ENCODE results near the gene SCN5A. TPM values are rescaled to one million over a fixed set of nuclear protein-coding genes. Genes with fewer than 3 reads are reported as not detected.

SCN5A gene
- total and polyA plus RNA-seq, 2 of the 13 experiments (the other 11 are each of a cell fraction or from before 2014, with no cell fraction given), result 0.22 TPM; not detected in 1

DNA sequence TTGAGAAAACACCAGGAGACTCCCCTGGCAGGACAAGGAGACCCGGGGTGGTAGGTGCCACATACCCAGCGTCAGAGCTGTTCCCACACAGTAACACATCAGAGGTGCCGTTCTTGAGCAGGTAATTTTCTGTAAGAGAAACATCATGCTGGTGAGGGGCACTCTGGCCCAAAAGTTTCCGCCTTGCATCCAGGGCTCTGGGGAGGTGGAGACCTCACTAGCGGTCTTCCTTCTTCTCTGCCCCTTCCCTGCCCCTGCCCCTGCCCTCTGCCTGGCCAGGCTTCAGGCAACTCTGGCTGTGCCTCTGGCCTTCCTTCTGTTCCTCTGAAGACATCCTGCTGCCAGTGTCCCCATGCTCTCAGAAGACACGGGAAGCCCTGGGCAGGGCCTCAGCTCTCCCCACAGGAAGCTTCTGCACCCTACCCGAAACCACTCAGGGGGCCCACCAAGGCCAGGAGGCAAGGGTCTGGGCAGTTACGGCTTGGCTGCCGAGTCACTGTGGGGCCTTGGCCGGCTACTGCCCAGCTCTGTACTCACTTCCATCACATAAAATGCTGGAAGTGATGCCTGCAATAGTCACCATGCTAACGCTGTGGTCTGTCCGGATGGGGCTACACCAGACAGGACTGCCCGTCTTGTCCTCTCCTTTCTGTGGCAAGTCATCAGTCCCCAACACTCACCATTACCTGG lies 41.3 kb downstream of the SCN5A start (continued):
- no peak for TF ChIP-seq ZNF407 (CRISPR knock-in tag; IDR thresholded peaks at IDR 0.05; ENCODE audit: not compliant biosample characterization)
- TF ChIP-seq NR2C2 (CRISPR knock-in tag; IDR thresholded peaks at IDR 0.05; ENCODE audit: borderline replicate concordance), result no peak
- TF ChIP-seq MIXL1 (CRISPR knock-in tag; IDR thresholded peaks at IDR 0.05), result no peak

DNA sequence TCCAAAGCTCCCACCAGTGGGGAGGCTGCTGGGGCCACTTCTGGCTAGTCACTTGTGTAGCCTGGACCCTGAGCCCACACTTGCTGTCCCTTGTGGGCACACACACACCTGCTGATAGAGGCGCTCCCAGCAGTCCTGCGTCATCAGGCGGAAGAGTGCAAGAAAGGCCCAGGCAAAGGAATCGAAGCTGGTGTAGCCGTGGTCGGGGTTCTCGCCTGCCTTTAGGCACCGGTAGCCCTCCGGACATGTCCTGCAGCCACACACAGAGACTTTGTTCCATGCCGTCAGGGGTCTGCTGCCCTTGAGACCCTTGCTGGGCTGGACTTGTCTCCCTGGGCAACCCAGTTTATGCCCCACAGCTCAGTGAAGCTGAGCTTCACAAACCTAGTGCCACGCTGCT lies 42.9 kb downstream of the SCN5A start:
- Histone ChIP-seq H3K4me1 (ENCODE audit: insufficient read depth, low read length) (no peaks in the 10 kb centered on the region), H3K4me2 (ENCODE audit: low read depth, low read length) (no peak overlapping the region), H4K20me1 (ENCODE audit: insufficient read depth, low read length) (0 out of 2 replicates have a peak, but pooled peaks cover 2% of the 10 kb centered on the region), H3K27me3 (ENCODE audit: control insufficient read depth in 1 of 2, insufficient read depth in 2 of 2, low read length in 2 of 2) (peaks cover 7 to 67% of the 10 kb centered on the region in 2 experiments; a peak in 4 of 5 replicates), H2AFZ (ENCODE audit: low read length) (no peak overlapping the region), H3K4me3 (replicated peaks in 1 of 3; ENCODE audit: insufficient read depth in 1 of 3, low read depth in 2 of 3, low read length in 3 of 3) (no peak overlapping the region), H3K27ac (ENCODE audit: extremely low read length, insufficient read depth, low read length) (no peak overlapping the region), H3K79me2 (ENCODE audit: insufficient read depth, low read length) (no peaks in the 10 kb centered on the region), H3K36me3 (replicated peaks in 1 of 2; ENCODE audit: control insufficient read depth in 1 of 2, insufficient read depth in 2 of 2, low read length in 2 of 2) (no peaks in the 10 kb centered on the region), H3K9ac (ENCODE audit: insufficient read depth, low read depth, low read length) (no peak overlapping the region), H3K9me3 (ENCODE audit: low read length) (no peaks in the 10 kb centered on the region)
- no TSS peak for BruUV-seq (replicated peaks)
- ChIA-PET CTCF (ENCODE audit: low intra/inter-chr PET ratio, low total read pairs) (no interaction called here), POLR2A (no interaction called here)
- FAIRE-seq (no peak), DNase-seq (ENCODE audit: low spot score) (no peak), ATAC-seq (no peak)
- in situ Hi-C loops (cut with HindIII; ENCODE audit: extremely low pct_ligation_motif_present, low pct_unique_long_range_greater_than_20kb) (no loop called here), intact Hi-C loops (cut with micrococcal nuclease; ENCODE audit: unreplicated experiment) (no loop called here)
- WGBS (ENCODE audit: low lambda C conversion rate), result 33% methylated on average over 10 of the region's 11 CpGs
- TF ChIP-seq KLF6 (CRISPR knock-in tag; IDR thresholded peaks at IDR 0.05) (no peak), PHF21A (CRISPR knock-in tag; IDR thresholded peaks at IDR 0.05) (no peak), PAX8 (CRISPR knock-in tag; IDR thresholded peaks at IDR 0.05; ENCODE audit: borderline replicate concordance) (no peak), ZNF547 (CRISPR knock-in tag; IDR thresholded peaks at IDR 0.05) (no peak), STAT6 (CRISPR knock-in tag; IDR thresholded peaks at IDR 0.05; ENCODE audit: borderline replicate concordance) (no peak)
